Measurements from ENCODE around the gene FTL. TPM values are rescaled to one million over a fixed set of nuclear protein-coding genes. Genes with fewer than 3 reads are reported as not detected.

FTL gene
- total RNA-seq, 4 donors from 2014 or later, result 472 to 2,968 (median 1,570) TPM

GRCh38 chr19:49006905-49007304, 41.8 kb downstream of the FTL start:
- no peaks in the 10 kb centered on the region for H3K27me3 ChIP-seq
- no peaks in the 10 kb centered on the region for H3K4me1 ChIP-seq
- H3K27ac ChIP-seq, result no peak overlapping the region
- H3K4me3 ChIP-seq, result no peak overlapping the region
- DNase-seq, result no peak
- intact Hi-C loops (cut with DNase I; ENCODE audit: low total_unique reads), result no loop called here
- no peaks in the 10 kb centered on the region for H3K9me3 ChIP-seq
- H3K36me3 ChIP-seq, result no peaks in the 10 kb centered on the region
- TF ChIP-seq CTCF (IDR thresholded peaks at IDR 0.05), result no peak
- TF ChIP-seq POLR2A (IDR thresholded peaks at IDR 0.05), result no peak

- H3K4me1 ChIP-seq, result no peaks in the 10 kb centered on the region
- no peaks in the 10 kb centered on the region for H3K9me3 ChIP-seq
- no peaks in the 10 kb centered on the region for H3K36me3 ChIP-seq
- no peak for DNase-seq
- intact Hi-C loops (cut with DNase I; ENCODE audit: low total_unique reads), result no loop called here
- H3K27ac ChIP-seq, result no peak overlapping the region
- TF ChIP-seq POLR2A (IDR thresholded peaks at IDR 0.05), result no peak
- TF ChIP-seq CTCF (IDR thresholded peaks at IDR 0.05), result no peak
- no peak overlapping the region for H3K4me3 ChIP-seq
- no peaks in the 10 kb centered on the region for H3K27me3 ChIP-seq
Measured at GRCh38 chr19:49009828-49010227, 44.7 kb downstream of the FTL start.

- H3K4me1 ChIP-seq, result no peaks in the 10 kb centered on the region
- H3K9me3 ChIP-seq, result no peaks in the 10 kb centered on the region
- H3K4me3 ChIP-seq, result no peak overlapping the region
- no peak for TF ChIP-seq CTCF (IDR thresholded peaks at IDR 0.05)
- H3K27ac ChIP-seq, result no peak overlapping the region
- intact Hi-C loops (cut with DNase I; ENCODE audit: low total_unique reads), result no loop called here
- H3K27me3 ChIP-seq, result no peaks in the 10 kb centered on the region
- no peak for DNase-seq
- H3K36me3 ChIP-seq, result no peaks in the 10 kb centered on the region
Measured at GRCh38 chr19:49010453-49010852, 45.3 kb downstream of the FTL start.

- Histone ChIP-seq H3K9me3 (no peaks in the 10 kb centered on the region), H3K4me3 (no peak overlapping the region), H3K27me3 (no peaks in the 10 kb centered on the region), H3K4me1 (no peaks in the 10 kb centered on the region), H3K27ac (no peak overlapping the region), H3K36me3 (no peaks in the 10 kb centered on the region)
- TF ChIP-seq CTCF (IDR thresholded peaks at IDR 0.05), result no peak
- no peak for TF ChIP-seq POLR2A (IDR thresholded peaks at IDR 0.05)
- intact Hi-C loops (cut with DNase I; ENCODE audit: low total_unique reads), result no loop called here
- no peak for DNase-seq
Measured at GRCh38 chr19:49011194-49011593, 46.1 kb downstream of the FTL start.

- Histone ChIP-seq H3K27ac (no peak overlapping the region), H3K27me3 (no peaks in the 10 kb centered on the region), H3K9me3 (no peaks in the 10 kb centered on the region), H3K36me3 (no peaks in the 10 kb centered on the region), H3K4me3 (no peak overlapping the region), H3K4me1 (peaks cover 0 to 7% of the 10 kb centered on the region in 2 donors)
- TF ChIP-seq CTCF (IDR thresholded peaks at IDR 0.05), result no peak
- TF ChIP-seq POLR2A (IDR thresholded peaks at IDR 0.05), result no peak
- DNase-seq, result no peak
- intact Hi-C loops (cut with DNase I; ENCODE audit: low total_unique reads), result no loop called here
Measured at GRCh38 chr19:49014123-49014869, 49.2 kb downstream of the FTL start.

All from uterus (tissue), 4 donors.